Panc1 (cell line): ENCODE measurements around the gene MGMT.

Experiments used
- CTCF ChIP-seq: fragments of 450-650 bp; IDR thresholded peaks from 2 replicates; pipeline ENCODE4 v1.5.1; 2017; ENCODE audit warnings: mild to moderate bottlenecking
- POLR2AphosphoS5 ChIP-seq: IDR thresholded peaks from 2 replicates; pipeline ENCODE4 v1.6.1; 2012; ENCODE audit warnings: mild to moderate bottlenecking, low read depth, low read length, moderate library complexity
- REST ChIP-seq, 2 experiments: IDR thresholded peaks; 2 replicates each; pipeline ENCODE4 v1.6.1; 2011 to 2012; ENCODE audit warnings: low read depth in 2 of 2, control low read depth in 1 of 2, low read length in 1 of 2, mild to moderate bottlenecking in 1 of 2, moderate library complexity in 1 of 2; ENCODE audit not compliant: insufficient read depth in 1 of 2
- SIN3A ChIP-seq: IDR thresholded peaks from 2 replicates; pipeline ENCODE4 v1.6.1; 2012; ENCODE audit warnings: low read depth, mild to moderate bottlenecking, low read length, moderate library complexity, borderline replicate concordance; ENCODE audit not compliant: insufficient read depth
- TCF7L2 ChIP-seq: IDR thresholded peaks from 2 replicates; pipeline ENCODE4 v1.6.1; 2011; ENCODE audit warnings: mild to moderate bottlenecking, low read depth, low read length, inconsistent platforms

GRCh38 chr10:129658376-129659072 is 191.5 kb downstream of the MGMT start:
- peak; percentile 74 for TF ChIP-seq CTCF
- TF ChIP-seq POLR2AphosphoS5, result no peak
- no peak for TF ChIP-seq REST (IDR thresholded peaks at IDR 0.05; ENCODE audit: insufficient read depth in 1 of 2, low read depth in 2 of 2, low read length in 1 of 2)
- no peak for TF ChIP-seq TCF7L2
- no peak for TF ChIP-seq SIN3A
